ENCODE measurements around the gene WRNIP1. TPM values are rescaled to one million over a fixed set of nuclear protein-coding genes. Genes with fewer than 3 reads are reported as not detected.

Gene WRNIP1
- total and polyA plus RNA-seq, 10 of the 15 experiments (the other 5 are each of a cell fraction or from before 2014, with no cell fraction given): 9.3 to 30.5 (median 24.3) TPM

GRCh38 chr6:2754393-2754792 is 10.8 kb upstream of the WRNIP1 start (continued):
- no peak for TF ChIP-seq ZNF687 (IDR thresholded peaks at IDR 0.05)
- no peak for TF ChIP-seq ELK1 (IDR thresholded peaks at IDR 0.05; ENCODE audit: low read depth, low read length)
- no peak for TF ChIP-seq MTA2 (IDR thresholded peaks at IDR 0.05; ENCODE audit: low read depth)
- no peak for TF ChIP-seq ZNF384 (IDR thresholded peaks at IDR 0.05; ENCODE audit: borderline replicate concordance, low read depth, low read length)
- TF ChIP-seq NRF1 (conservative IDR thresholded peaks at IDR 0.05; ENCODE audit: low read depth, low read length): no peak

GRCh38 chr6:2754911-2755310 is 10.3 kb upstream of the WRNIP1 start:
- ATAC-seq: no peak
- in situ Hi-C loops (cut with MboI): loop anchor here (10.0 kb wide), 1 partner anchor 1160 kb away; no protein-coding TSS in a partner anchor

More at GRCh38 chr6:2754911-2755310, 10.3 kb upstream of the WRNIP1 start:
- CTCF ChIA-PET: no interaction called here
- H3K4me1 ChIP-seq (ENCODE audit: control insufficient read depth, insufficient read depth, low read length): no peaks in the 10 kb centered on the region
- DNase-seq (ENCODE audit: low read depth, low spot score): no peak
- H3K4me3 ChIP-seq: no peak overlapping the region
- SMC1A ChIA-PET (ENCODE audit: uncharacterized antibody, unreplicated experiment): interaction anchor here (1.6 kb wide), 1 partner anchor 21 kb away, joined by 5 read pairs; no protein-coding TSS in a partner anchor
- H3K9ac ChIP-seq (ENCODE audit: control insufficient read depth, insufficient read depth, low read length): no peak overlapping the region
- H3K27me3 ChIP-seq (replicated peaks in 1 of 2; ENCODE audit: control insufficient read depth in 2 of 2, insufficient read depth in 2 of 2, low read length in 1 of 2): peaks cover 2 to 4% of the 10 kb centered on the region in 2 experiments; a peak in 2 of 4 replicates
- H3K79me2 ChIP-seq (ENCODE audit: control insufficient read depth, insufficient read depth, low read length): no peaks in the 10 kb centered on the region
- POLR2A ChIA-PET: no interaction called here
- H3K36me3 ChIP-seq (ENCODE audit: control insufficient read depth in 2 of 2, insufficient read depth in 2 of 2, low read length in 1 of 2): no peaks in the 10 kb centered on the region
- BruUV-seq (replicated peaks): no TSS peak
- H3K27ac ChIP-seq (ENCODE audit: control insufficient read depth, insufficient read depth): no peak overlapping the region
- RAD21 ChIA-PET (ENCODE audit: unreplicated experiment): interaction anchor here (0.6 kb wide), 1 partner anchor 312 kb away, joined by 4 read pairs; no protein-coding TSS in a partner anchor
- no peaks in the 10 kb centered on the region for H4K20me1 ChIP-seq (ENCODE audit: control insufficient read depth, insufficient read depth)
- H2AFZ ChIP-seq (ENCODE audit: control insufficient read depth, low read depth, low read length): no peak overlapping the region
- H3K9me3 ChIP-seq (replicated peaks; ENCODE audit: control insufficient read depth, insufficient read depth, low read length): no peaks in the 10 kb centered on the region
- no peak overlapping the region for H3K4me2 ChIP-seq (ENCODE audit: control insufficient read depth, insufficient read depth)
- no peak for FAIRE-seq
- intact Hi-C loops (cut with micrococcal nuclease; ENCODE audit: unreplicated experiment): no loop called here
- WGBS (ENCODE audit: insufficient coverage, insufficient replicate concordance, low lambda C conversion rate, missing lambda C conversion rate): 0% methylated on average over 1 of the region's 1 CpG
- TF ChIP-seq IRF3 (IDR thresholded peaks at IDR 0.05): no peak
- no peak for TF ChIP-seq MLLT1 (IDR thresholded peaks at IDR 0.05)
- no peak for TF ChIP-seq ZNF384 (IDR thresholded peaks at IDR 0.05; ENCODE audit: borderline replicate concordance, low read depth, low read length)

Measured in GM12878 (cell line).